SK-N-SH (cell line): ENCODE measurements around the gene AMPD2. TPM values are rescaled to one million over a fixed set of nuclear protein-coding genes. Genes with fewer than 3 reads are reported as not detected.

Source experiments
- CTCF ChIA-PET: fragments of 300-600, 350-600 bp; formaldehyde crosslinking; extraction: SDS; loops from one replicate; lab custom pipeline; 2021; lab: Yijun Ruan, JAX
- POLR2A ChIA-PET: fragments of 350-600 bp; sonication (Branson Sonifier 250); formaldehyde crosslinking; extraction: SDS; loops from one replicate; lab custom pipeline; 2020; ENCODE audit warnings: antibody characterized with exemption, inconsistent platforms; lab: Yijun Ruan, JAX
- DNase-seq: peaks from one replicate; pipeline ENCODE4 v3.0.0; 2012
- H2AFZ ChIP-seq: fragments of 200-600 bp; sonication (generic); 2 replicates; pipeline ENCODE4 v1.8.1; 2016; ENCODE audit warnings: antibody characterized with exemption, mild to moderate bottlenecking, low read depth
- H3F3A ChIP-seq: fragments of 200-600 bp; sonication (generic); replicated peaks from 2 replicates; pipeline ENCODE3; 2016; ENCODE audit warnings: antibody characterized with exemption, mild to moderate bottlenecking; ENCODE audit not compliant: insufficient read depth
- H3K27ac ChIP-seq, 2 experiments: fragments of 200-500 bp in 1 of 2; fragments of 200-600 bp in 1 of 2; sonication (Bioruptor generic) in 1 of 2; sonication (generic), shearing (Covaris generic) in 1 of 2; 2 replicates each; pipeline versions ENCODE4 v1.5.1 to v1.6.1; 2014 to 2016; ENCODE audit warnings: low read depth in 2 of 2, inconsistent platforms in 1 of 2, low read length in 1 of 2, mild to moderate bottlenecking in 1 of 2, mixed read lengths in 1 of 2
- H3K27me3 ChIP-seq: fragments of 200-600 bp; sonication (generic), shearing (Covaris generic); 2 replicates; pipeline ENCODE4 v1.6.1; 2016; ENCODE audit warnings: mixed run types; ENCODE audit not compliant: insufficient read depth
- H3K36me3 ChIP-seq, 2 experiments: fragments of 200-500 bp in 1 of 2; fragments of 200-600 bp in 1 of 2; sonication (Bioruptor generic) in 1 of 2; sonication (generic) in 1 of 2; replicated peaks in 1 of 2; 2 replicates each; pipeline versions ENCODE3 to v1.5.1; 2014 to 2016; ENCODE audit warnings: low read length in 1 of 2, mild to moderate bottlenecking in 1 of 2; ENCODE audit not compliant: insufficient read depth in 2 of 2, control insufficient read depth in 1 of 2
- H3K4me1 ChIP-seq, 2 experiments: fragments of 200-500 bp in 1 of 2; fragments of 200-600 bp in 1 of 2; sonication (Bioruptor generic) in 1 of 2; sonication (generic), shearing (Covaris generic) in 1 of 2; 2 replicates each; pipeline versions ENCODE4 v1.5.1 to v1.6.1; 2014 to 2016; ENCODE audit warnings: low read depth in 1 of 2, low read length in 1 of 2, mixed run types in 1 of 2; ENCODE audit not compliant: insufficient read depth in 2 of 2, control insufficient read depth in 1 of 2
- H3K4me2 ChIP-seq: fragments of 200-600 bp; sonication (generic), shearing (Covaris generic); 2 replicates; pipeline ENCODE4 v1.6.1; 2017; ENCODE audit warnings: mixed run types
- H3K4me3 ChIP-seq, 2 experiments: fragments of 200-500 bp in 1 of 2; fragments of 200-600 bp in 1 of 2; sonication (Bioruptor generic) in 1 of 2; sonication (generic), shearing (Covaris generic) in 1 of 2; 2 replicates each; pipeline versions ENCODE4 v1.5.1 to v1.8.1; 2014 to 2016; ENCODE audit warnings: low read depth in 2 of 2, inconsistent platforms in 1 of 2, low read length in 1 of 2, mild to moderate bottlenecking in 1 of 2, mixed read lengths in 1 of 2, moderate library complexity in 1 of 2
- H3K79me2 ChIP-seq: fragments of 200-600 bp; sonication (generic); 2 replicates; pipeline ENCODE4 v1.8.1; 2017; ENCODE audit warnings: mild to moderate bottlenecking; ENCODE audit not compliant: insufficient read depth
- H3K9ac ChIP-seq: fragments of 200-600 bp; sonication (generic); 2 replicates; pipeline ENCODE4 v1.6.1; 2017; ENCODE audit warnings: mixed run types
- H3K9me2 ChIP-seq: fragments of 200-600 bp; sonication (generic); 2 replicates; pipeline ENCODE4 v1.6.1; 2017; ENCODE audit warnings: mixed run types
- H3K9me3 ChIP-seq: fragments of 200-600 bp; sonication (generic); 2 replicates; pipeline ENCODE4 v1.6.1; 2017; ENCODE audit warnings: mixed run types, mild to moderate bottlenecking, moderate library complexity
- H4K20me1 ChIP-seq: fragments of 200-600 bp; sonication (generic); 2 replicates; pipeline ENCODE4 v1.6.1; 2017; ENCODE audit warnings: mild to moderate bottlenecking, mixed run types; ENCODE audit not compliant: insufficient read depth
- GATA2 ChIP-seq: sonication (generic); formaldehyde crosslinking; IDR thresholded peaks from 2 replicates; pipeline ENCODE4 v1.5.0; 2020; ENCODE audit warnings: mild to moderate bottlenecking, missing genetic modification reagents
- IRF3 ChIP-seq: fragments of 150-350 bp; IDR thresholded peaks from 2 replicates; pipeline ENCODE4 v1.6.1; 2016; ENCODE audit warnings: mild to moderate bottlenecking, low read depth, low read length
- JUND ChIP-seq: IDR thresholded peaks from 2 replicates; pipeline ENCODE4 v1.4.0; 2012
- MAX ChIP-seq: IDR thresholded peaks from 2 replicates; pipeline ENCODE4 v1.4.0; 2012; ENCODE audit warnings: low read depth
- PBX3 ChIP-seq: IDR thresholded peaks from 2 replicates; pipeline ENCODE4; 2012
- RAD21 ChIP-seq: IDR thresholded peaks from 2 replicates; pipeline ENCODE4 v1.6.1; 2012; ENCODE audit warnings: mild to moderate bottlenecking, low read length
- REST ChIP-seq: IDR thresholded peaks from 2 replicates; pipeline ENCODE4 v1.6.1; 2012; ENCODE audit warnings: mild to moderate bottlenecking, low read depth, low read length, moderate library complexity
- RXRA ChIP-seq: IDR thresholded peaks from 2 replicates; pipeline ENCODE4 v1.4.0; 2012; ENCODE audit warnings: low read depth, mild to moderate bottlenecking, borderline replicate concordance
- SMC3 ChIP-seq: IDR thresholded peaks from 2 replicates; pipeline ENCODE4 v1.6.1; 2012; ENCODE audit warnings: low read depth, low read length, improper control_type of control experiment
- TAF1 ChIP-seq: IDR thresholded peaks from 2 replicates; pipeline ENCODE4 v1.6.1; 2012; ENCODE audit warnings: low read depth, mild to moderate bottlenecking, low read length, moderate library complexity, borderline replicate concordance
- TCF12 ChIP-seq: IDR thresholded peaks from 2 replicates; pipeline ENCODE4 v1.4.0; 2012
- USF1 ChIP-seq: IDR thresholded peaks from 2 replicates; pipeline ENCODE4 v1.4.0; 2012; ENCODE audit warnings: low read depth, borderline replicate concordance
- USF2 ChIP-seq: fragments of 150-350 bp; IDR thresholded peaks from 2 replicates; pipeline ENCODE4 v1.6.1; 2017; ENCODE audit warnings: antibody characterized with exemption, low read length, low read depth, borderline replicate concordance
- ZBTB33 ChIP-seq: IDR thresholded peaks from 2 replicates; pipeline ENCODE4 v1.4.0; 2012; ENCODE audit warnings: low read depth, borderline replicate concordance
- WGBS: methylation state at CpG from one replicate; pipeline ENCODE4 v1.1.6; 2017; ENCODE audit warnings: low lambda C conversion rate; 5-methylcytosine and 5-hydroxymethylcytosine counted together
- polyA plus RNA-seq, 3 experiments: library from polyadenylated mRNA; depleted of rRNA; stranded (reverse); fragments of >200 nt; gene quantifications; 2 replicates each; pipeline ENCODE4 v1.2.3, GENCODE V29; 2012

The AMPD2 gene
- polyA plus RNA-seq, 1 of the 3 experiments (the other 2 are of a cell fraction): 59.1 TPM

GRCh38 chr1:109668123-109668775, 48.6 kb downstream of the AMPD2 start:
- Histone ChIP-seq H2AFZ (peak overlapping the region; percentile 82; the same call in 1 of the 2 replicates), H3K9me2 (no peaks in the 10 kb centered on the region), H3K4me2 (peak overlapping the region; percentile 92), H3K4me1 (peaks cover 7% of the 10 kb centered on the region in 2 experiments; a peak in 2 of 4 replicates), H4K20me1 (no peaks in the 10 kb centered on the region), H3F3A (no peaks in the 10 kb centered on the region), H3K4me3 (peak overlapping the region; percentile 36 to 61), H3K27me3 (no peaks in the 10 kb centered on the region), H3K9me3 (no peaks in the 10 kb centered on the region), H3K79me2 (no peaks in the 10 kb centered on the region), H3K9ac (peak overlapping the region; percentile 49), H3K36me3 (no peaks in the 10 kb centered on the region), H3K27ac (no peak overlapping the region)
- TF ChIP-seq PBX3 (no peak), TAF1 (0 out of 2 replicates have a peak, but pooled peaks have one; percentile 1)
- CTCF ChIA-PET: interaction anchor here (0.6 to 5.2 kb wide), 6 partner anchors 10 to 1572 kb away, joined by 3 to 27 read pairs (median 6); no protein-coding TSS in a partner anchor
- 36% methylated on average over 15 of the region's 26 CpGs for WGBS
- POLR2A ChIA-PET: no interaction called here
- no peak for DNase-seq

- H3K9me3 ChIP-seq: no peaks in the 10 kb centered on the region
- no peak overlapping the region for H3K27ac ChIP-seq
- POLR2A ChIA-PET: no interaction called here
- no peaks in the 10 kb centered on the region for H3K27me3 ChIP-seq
- H3K36me3 ChIP-seq: no peaks in the 10 kb centered on the region
- H3K4me1 ChIP-seq: peaks cover 0 to 7% of the 10 kb centered on the region in 2 experiments; a peak in 1 of 4 replicates
- CTCF ChIA-PET: interaction anchor here (1.5 to 5.2 kb wide), 4 partner anchors 19 to 315 kb away, joined by 3 to 27 read pairs (median 6); partner anchors contain the start of gene AHCYL1
- no peak overlapping the region for H2AFZ ChIP-seq
- no peak for DNase-seq
- H3K9me2 ChIP-seq: no peaks in the 10 kb centered on the region
- H3F3A ChIP-seq: no peaks in the 10 kb centered on the region
- no peak overlapping the region for H3K4me3 ChIP-seq
- H4K20me1 ChIP-seq: no peaks in the 10 kb centered on the region
- WGBS: 96% methylated on average over 21 of the region's 22 CpGs
- no peaks in the 10 kb centered on the region for H3K79me2 ChIP-seq
- H3K9ac ChIP-seq: no peak overlapping the region
- no peak overlapping the region for H3K4me2 ChIP-seq
- TF ChIP-seq USF2 (no peak), JUND (no peak), GATA2 (CRISPR knock-in tag) (no peak), USF1 (no peak), IRF3 (no peak), SMC3 (no peak), REST (no peak), MAX (no peak), RAD21 (no peak), RXRA (no peak), ZBTB33 (no peak), TCF12 (no peak)
Measured at GRCh38 chr1:109669246-109669948, 49.8 kb downstream of the AMPD2 start.
